ENCODE results near the gene GATA2.

GRCh38 chr3:128481438-128481942 is 11.5 kb downstream of the GATA2 start:
- TF ChIP-seq CTCF (IDR thresholded peaks at IDR 0.05) (no peak), POLR2A (IDR thresholded peaks at IDR 0.05) (no peak)

Measured in thyroid gland (tissue), 4 donors.